ENCODE data around the gene ANK3. TPM values are rescaled to one million over a fixed set of nuclear protein-coding genes. Genes with fewer than 3 reads are reported as not detected.

ANK3 gene
- polyA plus RNA-seq, 1 donor (not counting 4 experiments of a cell fraction or from before 2014, with no cell fraction given), result 8.3 TPM

DNA sequence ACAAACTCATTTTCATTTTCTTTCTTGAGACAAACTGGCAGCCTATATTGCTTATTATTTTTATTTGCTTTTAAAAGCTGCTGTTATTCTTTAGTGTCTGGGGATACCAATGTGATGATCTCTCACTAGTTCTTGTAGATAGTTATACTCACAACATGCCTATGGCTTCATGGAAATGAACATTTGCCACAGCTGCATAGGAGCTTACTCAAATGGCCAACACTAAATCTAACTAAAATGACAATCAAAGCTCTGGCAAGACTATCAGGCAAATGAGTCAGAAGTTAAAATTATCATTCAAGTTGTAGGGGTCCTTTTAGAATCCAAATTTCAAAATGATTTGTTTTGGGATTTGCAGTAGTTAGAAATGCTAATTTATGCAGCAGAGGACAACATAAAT, 225.9 kb downstream of the ANK3 start:
- H3K27me3 ChIP-seq (ENCODE audit: control insufficient read depth, extremely low read depth, insufficient read depth, low read length), result no peaks in the 10 kb centered on the region
- no peaks in the 10 kb centered on the region for H3K36me3 ChIP-seq (ENCODE audit: control insufficient read depth in 2 of 2, extremely low read depth in 1 of 2, insufficient read depth in 2 of 2, low read length in 2 of 2)
- no peak overlapping the region for H3K4me2 ChIP-seq (ENCODE audit: control insufficient read depth, extremely low read depth, insufficient read depth, low read depth, low read length)
- H3K27ac ChIP-seq (ENCODE audit: control insufficient read depth, insufficient read depth, low read length), result no peak overlapping the region
- H3K9me1 ChIP-seq (ENCODE audit: control insufficient read depth, extremely low read depth, insufficient read depth, low read length), result no peaks in the 10 kb centered on the region
- no peak for TF ChIP-seq EZH2 (IDR thresholded peaks at IDR 0.05; ENCODE audit: low read length)
- no peak for TF ChIP-seq CTCF (optimal IDR thresholded peaks at IDR 0.05 in 1 of 3, IDR thresholded peaks at IDR 0.05 in 1 of 3, conservative IDR thresholded peaks at IDR 0.05 in 1 of 3; ENCODE audit: extremely low read depth in 1 of 3, insufficient read depth in 2 of 3, low read length in 3 of 3)
- H3K4me3 ChIP-seq (ENCODE audit: control insufficient read depth in 2 of 3, extremely low read depth in 1 of 3, insufficient read depth in 2 of 3, low read depth in 1 of 3, low read length in 3 of 3), result no peak overlapping the region
- dilution Hi-C loops (cut with MboI; ENCODE audit: extremely low pct_ligation_motif_present, low sequenced_read_pairs), result no loop called here
- no peak for FAIRE-seq
- H4K20me1 ChIP-seq (ENCODE audit: control insufficient read depth, extremely low read depth, insufficient read depth, low read length), result no peaks in the 10 kb centered on the region
- H2AFZ ChIP-seq (ENCODE audit: control insufficient read depth, low read length), result no peak overlapping the region
- no peaks in the 10 kb centered on the region for H3K9me3 ChIP-seq (ENCODE audit: control insufficient read depth, low read depth, low read length)
- no peaks in the 10 kb centered on the region for H3K79me2 ChIP-seq (ENCODE audit: control insufficient read depth, insufficient read depth, low read length)
- H3K9ac ChIP-seq (ENCODE audit: control insufficient read depth, extremely low read depth, insufficient read depth, low read length), result no peak overlapping the region
- H3K4me1 ChIP-seq (ENCODE audit: control insufficient read depth, extremely low read depth, insufficient read depth, low read length), result no peaks in the 10 kb centered on the region
- no peak for DNase-seq (ENCODE audit: low read depth, low spot score)

- DNase-seq (ENCODE audit: low read depth, low spot score) (no peak), FAIRE-seq (no peak)
- dilution Hi-C loops (cut with MboI; ENCODE audit: extremely low pct_ligation_motif_present, low sequenced_read_pairs), result no loop called here
- Histone ChIP-seq H3K36me3 (ENCODE audit: control insufficient read depth in 2 of 2, extremely low read depth in 1 of 2, insufficient read depth in 2 of 2, low read length in 2 of 2) (no peaks in the 10 kb centered on the region), H3K79me2 (ENCODE audit: control insufficient read depth, insufficient read depth, low read length) (no peaks in the 10 kb centered on the region), H3K4me1 (ENCODE audit: control insufficient read depth, extremely low read depth, insufficient read depth, low read length) (no peaks in the 10 kb centered on the region), H3K9me1 (ENCODE audit: control insufficient read depth, extremely low read depth, insufficient read depth, low read length) (no peaks in the 10 kb centered on the region), H3K4me2 (ENCODE audit: control insufficient read depth, extremely low read depth, insufficient read depth, low read depth, low read length) (no peak overlapping the region), H3K27ac (ENCODE audit: control insufficient read depth, insufficient read depth, low read length) (no peak overlapping the region), H2AFZ (ENCODE audit: control insufficient read depth, low read length) (no peak overlapping the region), H3K27me3 (ENCODE audit: control insufficient read depth, extremely low read depth, insufficient read depth, low read length) (no peaks in the 10 kb centered on the region), H4K20me1 (ENCODE audit: control insufficient read depth, extremely low read depth, insufficient read depth, low read length) (no peaks in the 10 kb centered on the region), H3K9ac (ENCODE audit: control insufficient read depth, extremely low read depth, insufficient read depth, low read length) (no peak overlapping the region), H3K9me3 (ENCODE audit: control insufficient read depth, low read depth, low read length) (no peaks in the 10 kb centered on the region), H3K4me3 (ENCODE audit: control insufficient read depth in 2 of 3, extremely low read depth in 1 of 3, insufficient read depth in 2 of 3, low read depth in 1 of 3, low read length in 3 of 3) (no peak overlapping the region)
- TF ChIP-seq EZH2 (IDR thresholded peaks at IDR 0.05; ENCODE audit: low read length) (no peak), CTCF (optimal IDR thresholded peaks at IDR 0.05 in 1 of 3, IDR thresholded peaks at IDR 0.05 in 1 of 3, conservative IDR thresholded peaks at IDR 0.05 in 1 of 3; ENCODE audit: extremely low read depth in 1 of 3, insufficient read depth in 2 of 3, low read length in 3 of 3) (no peak)
Observed at GRCh38 chr10:60162631-60163030, 227.0 kb downstream of the ANK3 start.

All from keratinocyte (primary cell).